Measurements from ENCODE around the gene SRSF6.

DNA sequence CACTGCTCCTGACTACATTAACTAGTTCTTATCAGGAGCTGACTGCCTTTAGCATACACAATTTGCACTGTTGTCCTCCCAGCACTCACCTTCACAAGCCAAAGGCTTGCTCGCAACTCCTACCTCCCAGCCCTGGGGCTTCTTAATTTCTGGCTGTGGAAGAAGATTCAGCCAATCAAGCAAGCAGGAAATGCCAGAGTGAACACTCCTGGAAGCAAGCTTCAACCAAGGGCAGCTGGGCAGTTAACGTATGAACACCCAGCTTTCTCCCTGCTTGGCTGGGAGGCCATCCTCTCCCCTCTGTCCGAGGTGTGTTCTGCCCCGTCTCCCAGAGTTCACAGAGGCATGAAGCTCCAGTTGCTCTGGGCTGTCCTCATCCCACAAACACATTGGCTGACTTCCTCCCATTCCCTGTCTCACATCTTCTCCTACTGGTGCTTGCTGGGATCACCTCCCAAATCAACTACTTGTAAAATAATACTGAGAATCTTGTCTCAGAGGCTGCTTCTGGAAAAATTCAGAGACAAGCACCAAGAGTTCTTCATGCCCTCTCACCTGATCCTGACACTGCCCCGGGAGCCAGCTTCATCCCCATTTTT is 15.3 kb upstream of the SRSF6 start:
- TF ChIP-seq CTCF (IDR thresholded peaks at IDR 0.05; ENCODE audit: insufficient read depth, low read depth, low read length) (no peak), EZH2 (IDR thresholded peaks at IDR 0.05; ENCODE audit: insufficient read depth, low read length) (no peak)
